Parathyroid adenoma (tissue), 2 donors: ENCODE measurements around the gene UBE2Q1.

Source experiments
- H2AFZ ChIP-seq: fragments of 300-600 bp; sonication (generic); one replicate; pipeline ENCODE4 v1.7.0; 2017; ENCODE audit warnings: antibody characterized with exemption, mild to moderate bottlenecking
- H3K27ac ChIP-seq: fragments of 300-600 bp; sonication (generic); one replicate; pipeline ENCODE4 v1.7.0; 2017
- H3K27me3 ChIP-seq: fragments of 300-600 bp; sonication (generic); one replicate; pipeline ENCODE4 v1.7.0; 2017; ENCODE audit warnings: low read length; ENCODE audit not compliant: control insufficient read depth, insufficient read depth
- H3K36me3 ChIP-seq: fragments of 300-600 bp; sonication (generic); one replicate; pipeline ENCODE4 v1.7.0; 2017; ENCODE audit warnings: low read length; ENCODE audit not compliant: control insufficient read depth, insufficient read depth
- H3K4me1 ChIP-seq: fragments of 300-600 bp; sonication (generic); one replicate; pipeline ENCODE4 v1.7.0; 2017; ENCODE audit warnings: control low read depth
- H3K4me2 ChIP-seq: fragments of 300-600 bp; sonication (generic); one replicate; pipeline ENCODE4 v1.7.0; 2017; ENCODE audit warnings: low read length
- H3K4me3 ChIP-seq: fragments of 300-600 bp; sonication (generic); one replicate; pipeline ENCODE4 v1.7.0; 2017; ENCODE audit warnings: low read depth, low read length
- H3K79me2 ChIP-seq: fragments of 300-600 bp; sonication (generic); one replicate; pipeline ENCODE4 v1.7.0; 2017; ENCODE audit warnings: control low read depth
- H3K9ac ChIP-seq: fragments of 300-600 bp; sonication (generic); one replicate; pipeline ENCODE4 v1.7.0; 2017; ENCODE audit warnings: mild to moderate bottlenecking
- H3K9me3 ChIP-seq: fragments of 300-600 bp; sonication (generic); one replicate; pipeline ENCODE4 v1.7.0; 2017; ENCODE audit warnings: low read length; ENCODE audit not compliant: control insufficient read depth
- TF ChIP-seq, protein P1 (sequence below): fragments of 300-600 bp; sonication (generic); IDR thresholded peaks from one replicate; pipeline ENCODE4 v1.7.0; 2017; ENCODE audit warnings: antibody characterized with exemption, mild to moderate bottlenecking
- donor health status: primary hyperparathyroidism.

The UBE2Q1 gene

DNA sequence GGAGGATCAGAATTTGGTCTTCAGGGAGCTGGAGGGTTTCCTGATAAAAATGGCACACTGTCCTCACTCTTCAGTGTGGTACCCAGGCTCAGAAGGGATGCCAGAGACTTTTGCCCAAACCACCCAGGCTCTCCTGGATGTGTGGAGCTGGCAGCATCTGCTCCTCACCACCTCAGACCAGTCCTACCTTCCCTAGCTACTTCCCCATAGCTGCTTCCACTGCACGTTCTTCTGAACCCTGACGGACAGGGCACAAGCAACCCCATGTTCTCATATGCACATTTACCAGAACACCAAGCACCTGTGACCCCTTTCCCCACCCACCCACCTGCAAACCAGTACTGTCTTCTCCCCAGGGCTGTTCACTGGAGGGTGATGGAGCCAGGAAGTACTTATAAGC lies 44.9 kb upstream of the UBE2Q1 start:
- Histone ChIP-seq H3K9ac (no peak overlapping the region), H2AFZ (no peak overlapping the region), H3K4me3 (no peak overlapping the region), H3K27ac (no peak overlapping the region), H3K4me2 (no peak overlapping the region), H3K4me1 (no peaks in the 10 kb centered on the region), H3K27me3 (no peaks in the 10 kb centered on the region), H3K9me3 (no peaks in the 10 kb centered on the region), H3K36me3 (no peaks in the 10 kb centered on the region), H3K79me2 (peaks cover 9% of the 10 kb centered on the region)
- TF ChIP-seq, protein P1, sequence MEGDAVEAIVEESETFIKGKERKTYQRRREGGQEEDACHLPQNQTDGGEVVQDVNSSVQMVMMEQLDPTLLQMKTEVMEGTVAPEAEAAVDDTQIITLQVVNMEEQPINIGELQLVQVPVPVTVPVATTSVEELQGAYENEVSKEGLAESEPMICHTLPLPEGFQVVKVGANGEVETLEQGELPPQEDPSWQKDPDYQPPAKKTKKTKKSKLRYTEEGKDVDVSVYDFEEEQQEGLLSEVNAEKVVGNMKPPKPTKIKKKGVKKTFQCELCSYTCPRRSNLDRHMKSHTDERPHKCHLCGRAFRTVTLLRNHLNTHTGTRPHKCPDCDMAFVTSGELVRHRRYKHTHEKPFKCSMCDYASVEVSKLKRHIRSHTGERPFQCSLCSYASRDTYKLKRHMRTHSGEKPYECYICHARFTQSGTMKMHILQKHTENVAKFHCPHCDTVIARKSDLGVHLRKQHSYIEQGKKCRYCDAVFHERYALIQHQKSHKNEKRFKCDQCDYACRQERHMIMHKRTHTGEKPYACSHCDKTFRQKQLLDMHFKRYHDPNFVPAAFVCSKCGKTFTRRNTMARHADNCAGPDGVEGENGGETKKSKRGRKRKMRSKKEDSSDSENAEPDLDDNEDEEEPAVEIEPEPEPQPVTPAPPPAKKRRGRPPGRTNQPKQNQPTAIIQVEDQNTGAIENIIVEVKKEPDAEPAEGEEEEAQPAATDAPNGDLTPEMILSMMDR: no peak

DNA sequence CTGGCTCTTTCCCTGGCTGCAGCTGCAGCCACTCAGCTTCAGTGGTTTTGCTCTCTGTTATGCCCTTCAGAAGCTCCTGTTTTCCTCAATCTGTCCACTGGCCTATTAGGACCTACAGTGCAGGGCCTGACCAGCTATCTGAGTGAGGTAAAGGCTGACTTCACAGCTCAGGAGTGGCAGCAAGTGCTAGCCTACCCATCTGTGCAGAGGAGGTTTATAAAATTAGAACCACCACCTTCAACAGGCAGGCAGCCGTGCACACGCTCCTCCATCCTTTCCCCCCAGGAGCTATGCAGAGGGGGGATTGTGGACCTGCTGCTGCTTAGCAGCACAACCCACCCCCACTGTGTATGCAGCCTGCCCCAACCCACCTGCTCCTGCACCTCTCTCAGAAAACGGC lies 41.2 kb upstream of the UBE2Q1 start:
- H3K4me3 ChIP-seq: no peak overlapping the region
- TF ChIP-seq, protein P1: no peak
- no peaks in the 10 kb centered on the region for H3K27me3 ChIP-seq
- H3K27ac ChIP-seq: no peak overlapping the region
- no peaks in the 10 kb centered on the region for H3K36me3 ChIP-seq
- no peak overlapping the region for H2AFZ ChIP-seq
- no peaks in the 10 kb centered on the region for H3K4me1 ChIP-seq
- H3K9me3 ChIP-seq: no peaks in the 10 kb centered on the region
- no peak overlapping the region for H3K9ac ChIP-seq
- H3K79me2 ChIP-seq: peaks cover 2% of the 10 kb centered on the region
- no peak overlapping the region for H3K4me2 ChIP-seq

DNA sequence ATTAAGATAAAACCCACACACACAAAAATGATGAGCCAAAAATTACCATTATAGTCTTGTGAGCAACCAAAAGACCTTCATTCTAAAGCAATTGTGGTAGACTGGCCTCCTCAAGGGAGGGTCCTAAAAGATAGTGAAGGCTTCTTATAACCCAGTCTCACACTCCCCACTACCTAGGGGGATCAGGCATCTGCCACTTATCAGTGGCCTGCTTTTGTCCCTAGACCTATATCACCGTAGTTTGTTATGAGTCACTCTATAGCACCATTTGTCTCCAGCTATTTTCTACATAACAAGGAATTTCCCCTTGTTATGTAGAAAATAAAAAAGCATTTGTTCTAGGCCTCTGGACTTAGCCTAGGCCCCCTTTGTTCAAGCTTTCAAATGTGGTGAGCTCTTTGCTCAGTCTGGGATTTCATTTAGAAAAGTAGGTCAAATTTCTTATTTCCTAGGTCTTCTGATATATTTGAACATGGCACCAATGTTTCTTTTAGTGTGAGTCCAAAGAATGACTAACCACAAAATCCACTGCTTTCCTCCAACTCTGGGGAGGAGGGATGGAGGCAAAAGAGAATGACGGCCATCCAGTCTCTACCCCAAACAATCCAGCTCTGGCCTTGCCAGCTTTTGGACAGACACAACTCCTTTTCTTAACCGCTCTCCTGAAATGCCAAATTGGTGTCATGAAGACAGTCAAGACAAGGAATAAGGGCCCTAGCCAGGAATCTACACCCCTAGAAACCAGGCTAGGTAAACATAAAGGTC lies 40.6 kb upstream of the UBE2Q1 start:
- Histone ChIP-seq H3K9ac (no peak overlapping the region), H3K36me3 (no peaks in the 10 kb centered on the region), H2AFZ (no peak overlapping the region), H3K9me3 (no peaks in the 10 kb centered on the region), H3K4me3 (no peak overlapping the region), H3K27ac (no peak overlapping the region), H3K4me2 (no peak overlapping the region), H3K79me2 (peaks cover 2% of the 10 kb centered on the region), H3K27me3 (no peaks in the 10 kb centered on the region), H3K4me1 (no peaks in the 10 kb centered on the region)
- TF ChIP-seq, protein P1: no peak

DNA sequence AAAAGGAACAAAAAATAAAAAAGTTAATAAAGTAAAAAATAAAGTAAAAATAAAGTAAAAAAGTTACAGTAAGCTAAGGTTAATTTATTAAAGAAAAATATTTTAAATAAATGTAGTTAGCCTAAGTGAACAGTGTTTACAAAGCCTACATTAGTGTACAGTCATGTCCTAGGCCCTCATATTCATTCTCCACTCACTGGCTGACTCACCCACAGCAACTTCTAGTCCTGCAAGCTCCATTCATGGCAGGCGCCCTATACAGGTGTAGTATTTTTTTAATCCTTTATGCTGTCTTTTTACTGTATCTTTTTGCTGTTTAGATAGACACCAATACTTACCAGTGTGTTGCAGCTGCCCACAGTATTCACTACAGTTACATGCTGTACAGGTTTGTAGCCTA lies 37.2 kb upstream of the UBE2Q1 start:
- no peak overlapping the region for H3K4me2 ChIP-seq
- no peak overlapping the region for H3K27ac ChIP-seq
- peaks cover 5% of the 10 kb centered on the region for H3K4me1 ChIP-seq
- no peaks in the 10 kb centered on the region for H3K36me3 ChIP-seq
- no peak overlapping the region for H2AFZ ChIP-seq
- H3K27me3 ChIP-seq: no peaks in the 10 kb centered on the region
- no peaks in the 10 kb centered on the region for H3K79me2 ChIP-seq
- H3K9me3 ChIP-seq: no peaks in the 10 kb centered on the region
- H3K4me3 ChIP-seq: no peak overlapping the region
- TF ChIP-seq, protein P1: no peak
- H3K9ac ChIP-seq: no peak overlapping the region

DNA sequence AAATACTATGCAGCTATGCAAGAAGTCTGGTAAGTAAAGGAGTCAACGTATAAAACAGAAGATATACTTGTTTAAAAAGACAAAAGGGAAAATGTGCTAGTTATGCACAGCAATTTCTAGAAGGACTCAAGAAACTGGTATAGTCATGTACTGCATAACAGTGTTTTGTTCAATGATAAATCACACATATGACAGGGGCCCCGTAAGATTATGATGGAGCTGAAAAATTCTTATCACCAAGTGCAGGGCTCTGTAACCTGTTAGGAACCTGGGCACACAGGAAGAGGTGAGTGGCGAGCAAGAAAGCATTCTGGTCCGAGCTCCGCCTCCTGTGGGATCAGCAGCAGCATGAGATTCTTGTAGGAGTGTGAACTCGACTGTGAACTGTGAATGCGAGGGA lies 36.3 kb upstream of the UBE2Q1 start:
- no peak overlapping the region for H3K4me3 ChIP-seq
- TF ChIP-seq, protein P1: no peak
- H3K36me3 ChIP-seq: no peaks in the 10 kb centered on the region
- no peak overlapping the region for H3K9ac ChIP-seq
- H3K27me3 ChIP-seq: no peaks in the 10 kb centered on the region
- H3K9me3 ChIP-seq: no peaks in the 10 kb centered on the region
- no peak overlapping the region for H3K27ac ChIP-seq
- H3K4me2 ChIP-seq: no peak overlapping the region
- H3K79me2 ChIP-seq: no peaks in the 10 kb centered on the region
- no peak overlapping the region for H2AFZ ChIP-seq
- H3K4me1 ChIP-seq: peaks cover 5% of the 10 kb centered on the region
